ENCODE data around the gene LRRC4.

Gene LRRC4

DNA sequence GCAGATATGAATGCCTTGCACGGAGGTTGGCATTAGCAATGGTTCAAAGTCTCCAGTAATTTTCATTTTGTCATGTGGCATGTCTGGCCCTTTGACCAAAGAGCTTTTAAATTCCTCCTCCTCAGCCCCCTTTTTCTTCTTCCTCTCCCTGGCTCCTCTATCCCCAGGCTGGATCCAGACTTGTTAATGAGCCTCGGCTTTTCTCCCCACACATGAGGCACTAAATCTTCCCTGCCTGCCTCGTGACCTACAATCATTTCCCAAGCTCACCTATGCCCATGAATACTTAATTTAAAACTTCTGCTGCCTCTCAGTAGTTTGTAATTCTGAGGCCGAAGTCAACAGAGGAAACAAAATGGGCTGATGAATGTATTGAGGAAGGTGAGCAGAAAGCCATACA is 23.3 kb upstream of the LRRC4 start:
- TF ChIP-seq ZIC2 (tag by site-specific recombination; IDR thresholded peaks at IDR 0.05) = no peak
- TF ChIP-seq ZNF776 (tag by site-specific recombination; IDR thresholded peaks at IDR 0.05; ENCODE audit: borderline replicate concordance) = no peak
- TF ChIP-seq, protein P1, sequence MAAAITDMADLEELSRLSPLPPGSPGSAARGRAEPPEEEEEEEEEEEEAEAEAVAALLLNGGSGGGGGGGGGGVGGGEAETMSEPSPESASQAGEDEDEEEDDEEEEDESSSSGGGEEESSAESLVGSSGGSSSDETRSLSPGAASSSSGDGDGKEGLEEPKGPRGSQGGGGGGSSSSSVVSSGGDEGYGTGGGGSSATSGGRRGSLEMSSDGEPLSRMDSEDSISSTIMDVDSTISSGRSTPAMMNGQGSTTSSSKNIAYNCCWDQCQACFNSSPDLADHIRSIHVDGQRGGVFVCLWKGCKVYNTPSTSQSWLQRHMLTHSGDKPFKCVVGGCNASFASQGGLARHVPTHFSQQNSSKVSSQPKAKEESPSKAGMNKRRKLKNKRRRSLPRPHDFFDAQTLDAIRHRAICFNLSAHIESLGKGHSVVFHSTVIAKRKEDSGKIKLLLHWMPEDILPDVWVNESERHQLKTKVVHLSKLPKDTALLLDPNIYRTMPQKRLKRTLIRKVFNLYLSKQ (tag by site-specific recombination; IDR thresholded peaks at IDR 0.05; ENCODE audit: borderline replicate concordance) = no peak
- no peak for TF ChIP-seq ZNF354C (tag by site-specific recombination; IDR thresholded peaks at IDR 0.05; ENCODE audit: borderline replicate concordance, low read depth)
- no peak for TF ChIP-seq ZNF623 (tag by site-specific recombination; IDR thresholded peaks at IDR 0.05)
- Histone ChIP-seq H3K9me3 (ENCODE audit: control insufficient read depth, insufficient read depth, low read depth, low read length) (no peaks in the 10 kb centered on the region), H3K27ac (ENCODE audit: extremely low read depth, low read depth, low read length) (no peak overlapping the region), H3K4me1 (ENCODE audit: control insufficient read depth, insufficient read depth, low read length) (no peaks in the 10 kb centered on the region), H3K36me3 (ENCODE audit: control insufficient read depth in 2 of 2, insufficient read depth in 1 of 2, low read length in 2 of 2) (peaks cover 0 to 2% of the 10 kb centered on the region in 2 experiments; a peak in 1 of 3 replicates), H3K4me3 (ENCODE audit: low read depth, low read length) (no peak overlapping the region)
- ChIA-PET POLR2A (no interaction called here), CTCF (no interaction called here)

DNA sequence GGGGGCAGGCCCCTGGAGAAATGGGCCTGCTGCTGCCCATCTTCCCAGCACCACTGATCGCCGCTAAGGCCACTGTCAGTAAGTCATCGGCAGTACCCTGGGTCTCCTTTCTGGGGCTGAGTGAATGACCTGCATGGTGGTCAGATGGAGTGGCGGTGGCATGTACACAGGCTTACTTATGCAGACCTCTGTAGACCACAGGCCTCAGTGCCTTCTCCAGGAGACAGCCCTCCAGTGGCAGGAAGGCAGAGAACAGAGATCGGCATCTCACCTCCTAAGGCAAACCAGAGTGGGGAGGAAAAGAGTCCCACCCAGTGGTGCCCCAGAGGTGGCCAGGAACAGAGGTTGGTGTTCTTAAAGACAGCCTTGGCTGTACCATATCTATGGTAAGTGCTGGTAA is 22.8 kb upstream of the LRRC4 start:
- ChIA-PET POLR2A (no interaction called here), CTCF (interaction anchor here (1.3 kb wide), 1 partner anchor 156 kb away, joined by 3 read pairs; no protein-coding TSS in a partner anchor)

More for the DNA sequence above, 22.8 kb upstream of the LRRC4 start:
- Histone ChIP-seq H3K4me3 (ENCODE audit: low read depth, low read length) (no peak overlapping the region), H3K9me3 (ENCODE audit: control insufficient read depth, insufficient read depth, low read depth, low read length) (no peaks in the 10 kb centered on the region), H3K27ac (ENCODE audit: extremely low read depth, low read depth, low read length) (no peak overlapping the region), H3K36me3 (ENCODE audit: control insufficient read depth in 2 of 2, insufficient read depth in 1 of 2, low read length in 2 of 2) (peaks cover 0 to 2% of the 10 kb centered on the region in 2 experiments; a peak in 1 of 3 replicates), H3K4me1 (ENCODE audit: control insufficient read depth, insufficient read depth, low read length) (no peaks in the 10 kb centered on the region)
- TF ChIP-seq REPIN1 (tag by site-specific recombination; IDR thresholded peaks at IDR 0.05; ENCODE audit: low read depth) (no peak), ZNF555 (tag by site-specific recombination; conservative IDR thresholded peaks at IDR 0.05) (no peak), ZNF155 (tag by site-specific recombination; IDR thresholded peaks at IDR 0.05) (no peak), ZNF292 (tag by site-specific recombination; IDR thresholded peaks at IDR 0.05; ENCODE audit: borderline replicate concordance, low read depth) (no peak), ZNF366 (tag by site-specific recombination; conservative IDR thresholded peaks at IDR 0.05) (no peak), ZNF114 (tag by site-specific recombination; IDR thresholded peaks at IDR 0.05) (no peak), ZNF707 (tag by site-specific recombination; IDR thresholded peaks at IDR 0.05) (no peak), MZF1 (tag by site-specific recombination; IDR thresholded peaks at IDR 0.05; ENCODE audit: borderline replicate concordance) (no peak), ZNF777 (tag by site-specific recombination; IDR thresholded peaks at IDR 0.05; ENCODE audit: borderline replicate concordance) (no peak), ZNF2 (tag by site-specific recombination; IDR thresholded peaks at IDR 0.05) (no peak), ZNF514 (tag by site-specific recombination; IDR thresholded peaks at IDR 0.05) (no peak), ZNF776 (tag by site-specific recombination; IDR thresholded peaks at IDR 0.05; ENCODE audit: borderline replicate concordance) (no peak), ZFP41 (tag by site-specific recombination; IDR thresholded peaks at IDR 0.05; ENCODE audit: borderline replicate concordance) (no peak), ZNF350 (tag by site-specific recombination; IDR thresholded peaks at IDR 0.05) (no peak)
- TF ChIP-seq, protein P2, sequence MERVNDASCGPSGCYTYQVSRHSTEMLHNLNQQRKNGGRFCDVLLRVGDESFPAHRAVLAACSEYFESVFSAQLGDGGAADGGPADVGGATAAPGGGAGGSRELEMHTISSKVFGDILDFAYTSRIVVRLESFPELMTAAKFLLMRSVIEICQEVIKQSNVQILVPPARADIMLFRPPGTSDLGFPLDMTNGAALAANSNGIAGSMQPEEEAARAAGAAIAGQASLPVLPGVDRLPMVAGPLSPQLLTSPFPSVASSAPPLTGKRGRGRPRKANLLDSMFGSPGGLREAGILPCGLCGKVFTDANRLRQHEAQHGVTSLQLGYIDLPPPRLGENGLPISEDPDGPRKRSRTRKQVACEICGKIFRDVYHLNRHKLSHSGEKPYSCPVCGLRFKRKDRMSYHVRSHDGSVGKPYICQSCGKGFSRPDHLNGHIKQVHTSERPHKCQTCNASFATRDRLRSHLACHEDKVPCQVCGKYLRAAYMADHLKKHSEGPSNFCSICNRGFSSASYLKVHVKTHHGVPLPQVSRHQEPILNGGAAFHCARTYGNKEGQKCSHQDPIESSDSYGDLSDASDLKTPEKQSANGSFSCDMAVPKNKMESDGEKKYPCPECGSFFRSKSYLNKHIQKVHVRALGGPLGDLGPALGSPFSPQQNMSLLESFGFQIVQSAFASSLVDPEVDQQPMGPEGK (tag by site-specific recombination; IDR thresholded peaks at IDR 0.05) = no peak
- TF ChIP-seq, protein P3, sequence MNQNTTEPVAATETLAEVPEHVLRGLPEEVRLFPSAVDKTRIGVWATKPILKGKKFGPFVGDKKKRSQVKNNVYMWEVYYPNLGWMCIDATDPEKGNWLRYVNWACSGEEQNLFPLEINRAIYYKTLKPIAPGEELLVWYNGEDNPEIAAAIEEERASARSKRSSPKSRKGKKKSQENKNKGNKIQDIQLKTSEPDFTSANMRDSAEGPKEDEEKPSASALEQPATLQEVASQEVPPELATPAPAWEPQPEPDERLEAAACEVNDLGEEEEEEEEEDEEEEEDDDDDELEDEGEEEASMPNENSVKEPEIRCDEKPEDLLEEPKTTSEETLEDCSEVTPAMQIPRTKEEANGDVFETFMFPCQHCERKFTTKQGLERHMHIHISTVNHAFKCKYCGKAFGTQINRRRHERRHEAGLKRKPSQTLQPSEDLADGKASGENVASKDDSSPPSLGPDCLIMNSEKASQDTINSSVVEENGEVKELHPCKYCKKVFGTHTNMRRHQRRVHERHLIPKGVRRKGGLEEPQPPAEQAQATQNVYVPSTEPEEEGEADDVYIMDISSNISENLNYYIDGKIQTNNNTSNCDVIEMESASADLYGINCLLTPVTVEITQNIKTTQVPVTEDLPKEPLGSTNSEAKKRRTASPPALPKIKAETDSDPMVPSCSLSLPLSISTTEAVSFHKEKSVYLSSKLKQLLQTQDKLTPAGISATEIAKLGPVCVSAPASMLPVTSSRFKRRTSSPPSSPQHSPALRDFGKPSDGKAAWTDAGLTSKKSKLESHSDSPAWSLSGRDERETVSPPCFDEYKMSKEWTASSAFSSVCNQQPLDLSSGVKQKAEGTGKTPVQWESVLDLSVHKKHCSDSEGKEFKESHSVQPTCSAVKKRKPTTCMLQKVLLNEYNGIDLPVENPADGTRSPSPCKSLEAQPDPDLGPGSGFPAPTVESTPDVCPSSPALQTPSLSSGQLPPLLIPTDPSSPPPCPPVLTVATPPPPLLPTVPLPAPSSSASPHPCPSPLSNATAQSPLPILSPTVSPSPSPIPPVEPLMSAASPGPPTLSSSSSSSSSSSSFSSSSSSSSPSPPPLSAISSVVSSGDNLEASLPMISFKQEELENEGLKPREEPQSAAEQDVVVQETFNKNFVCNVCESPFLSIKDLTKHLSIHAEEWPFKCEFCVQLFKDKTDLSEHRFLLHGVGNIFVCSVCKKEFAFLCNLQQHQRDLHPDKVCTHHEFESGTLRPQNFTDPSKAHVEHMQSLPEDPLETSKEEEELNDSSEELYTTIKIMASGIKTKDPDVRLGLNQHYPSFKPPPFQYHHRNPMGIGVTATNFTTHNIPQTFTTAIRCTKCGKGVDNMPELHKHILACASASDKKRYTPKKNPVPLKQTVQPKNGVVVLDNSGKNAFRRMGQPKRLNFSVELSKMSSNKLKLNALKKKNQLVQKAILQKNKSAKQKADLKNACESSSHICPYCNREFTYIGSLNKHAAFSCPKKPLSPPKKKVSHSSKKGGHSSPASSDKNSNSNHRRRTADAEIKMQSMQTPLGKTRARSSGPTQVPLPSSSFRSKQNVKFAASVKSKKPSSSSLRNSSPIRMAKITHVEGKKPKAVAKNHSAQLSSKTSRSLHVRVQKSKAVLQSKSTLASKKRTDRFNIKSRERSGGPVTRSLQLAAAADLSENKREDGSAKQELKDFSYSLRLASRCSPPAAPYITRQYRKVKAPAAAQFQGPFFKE (tag by site-specific recombination; IDR thresholded peaks at IDR 0.05; ENCODE audit: borderline replicate concordance) = no peak
- TF ChIP-seq, protein P4, sequence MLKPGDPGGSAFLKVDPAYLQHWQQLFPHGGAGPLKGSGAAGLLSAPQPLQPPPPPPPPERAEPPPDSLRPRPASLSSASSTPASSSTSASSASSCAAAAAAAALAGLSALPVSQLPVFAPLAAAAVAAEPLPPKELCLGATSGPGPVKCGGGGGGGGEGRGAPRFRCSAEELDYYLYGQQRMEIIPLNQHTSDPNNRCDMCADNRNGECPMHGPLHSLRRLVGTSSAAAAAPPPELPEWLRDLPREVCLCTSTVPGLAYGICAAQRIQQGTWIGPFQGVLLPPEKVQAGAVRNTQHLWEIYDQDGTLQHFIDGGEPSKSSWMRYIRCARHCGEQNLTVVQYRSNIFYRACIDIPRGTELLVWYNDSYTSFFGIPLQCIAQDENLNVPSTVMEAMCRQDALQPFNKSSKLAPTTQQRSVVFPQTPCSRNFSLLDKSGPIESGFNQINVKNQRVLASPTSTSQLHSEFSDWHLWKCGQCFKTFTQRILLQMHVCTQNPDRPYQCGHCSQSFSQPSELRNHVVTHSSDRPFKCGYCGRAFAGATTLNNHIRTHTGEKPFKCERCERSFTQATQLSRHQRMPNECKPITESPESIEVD (tag by site-specific recombination; IDR thresholded peaks at IDR 0.05) = no peak
- TF ChIP-seq, protein P5, sequence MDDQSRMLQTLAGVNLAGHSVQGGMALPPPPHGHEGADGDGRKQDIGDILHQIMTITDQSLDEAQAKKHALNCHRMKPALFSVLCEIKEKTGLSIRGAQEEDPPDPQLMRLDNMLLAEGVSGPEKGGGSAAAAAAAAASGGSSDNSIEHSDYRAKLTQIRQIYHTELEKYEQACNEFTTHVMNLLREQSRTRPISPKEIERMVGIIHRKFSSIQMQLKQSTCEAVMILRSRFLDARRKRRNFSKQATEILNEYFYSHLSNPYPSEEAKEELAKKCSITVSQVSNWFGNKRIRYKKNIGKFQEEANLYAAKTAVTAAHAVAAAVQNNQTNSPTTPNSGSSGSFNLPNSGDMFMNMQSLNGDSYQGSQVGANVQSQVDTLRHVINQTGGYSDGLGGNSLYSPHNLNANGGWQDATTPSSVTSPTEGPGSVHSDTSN (CRISPR knock-in tag; IDR thresholded peaks at IDR 0.05) = no peak

All from HEK293 (cell line).